HG02623 (cell line): Measurements from ENCODE around the gene PTPRM.

Experiments
- ATAC-seq: cut with Tn5 transposase; IDR thresholded peaks from one replicate; pipeline ENCODE4 v1.9.1; 2021; ENCODE audit warnings: moderate library complexity; ENCODE audit not compliant: unreplicated experiment

Gene PTPRM

GRCh38 chr18:7885865-7886264, 318.7 kb downstream of the PTPRM start:
- no peak for ATAC-seq

- no peak for ATAC-seq
These were observed 319.3 kb downstream of the PTPRM start for GRCh38 chr18:7886436-7886835.

GRCh38 chr18:7889515-7889914, 322.4 kb downstream of the PTPRM start:
- ATAC-seq, result no peak

GRCh38 chr18:7890075-7890474, 323.0 kb downstream of the PTPRM start:
- no peak for ATAC-seq

GRCh38 chr18:7892556-7892955, 325.4 kb downstream of the PTPRM start:
- ATAC-seq, result no peak

GRCh38 chr18:7894592-7894991, 327.5 kb downstream of the PTPRM start:
- ATAC-seq, result no peak

GRCh38 chr18:7895346-7895745, 328.2 kb downstream of the PTPRM start:
- no peak for ATAC-seq

GRCh38 chr18:7896161-7896560, 329.0 kb downstream of the PTPRM start:
- ATAC-seq, result no peak

- ATAC-seq, result no peak
These were observed 329.8 kb downstream of the PTPRM start for GRCh38 chr18:7896805-7897518.

GRCh38 chr18:7898181-7898580, 331.1 kb downstream of the PTPRM start:
- ATAC-seq, result no peak

- ATAC-seq, result no peak
These were observed 332.0 kb downstream of the PTPRM start for GRCh38 chr18:7899078-7899477.

GRCh38 chr18:7900091-7900490, 333.0 kb downstream of the PTPRM start:
- ATAC-seq, result no peak

- ATAC-seq, result no peak
These were observed 334.5 kb downstream of the PTPRM start for GRCh38 chr18:7901657-7902056.

GRCh38 chr18:7902399-7902839, 335.3 kb downstream of the PTPRM start:
- no peak for ATAC-seq

- ATAC-seq, result no peak
These were observed 337.4 kb downstream of the PTPRM start for GRCh38 chr18:7904529-7904928.

- ATAC-seq, result no peak
These were observed 341.7 kb downstream of the PTPRM start for GRCh38 chr18:7908681-7909299.

GRCh38 chr18:7914834-7915670, 347.9 kb downstream of the PTPRM start:
- ATAC-seq, result no peak

- no peak for ATAC-seq
These were observed 351.6 kb downstream of the PTPRM start for GRCh38 chr18:7918701-7919100.

GRCh38 chr18:7919565-7919964, 352.4 kb downstream of the PTPRM start:
- ATAC-seq, result no peak

- no peak for ATAC-seq
These were observed 354.9 kb downstream of the PTPRM start for GRCh38 chr18:7921938-7922587.

GRCh38 chr18:7923105-7923504, 356.0 kb downstream of the PTPRM start:
- no peak for ATAC-seq
